Kidney epithelial cell (primary cell): ENCODE results near the gene XXYLT1. TPM values are rescaled to one million over a fixed set of nuclear protein-coding genes. Genes with fewer than 3 reads are reported as not detected.

Experiments used
- DNase-seq: peaks from one replicate; pipeline ENCODE4 v3.0.0-alpha.2; 2010; ENCODE audit warnings: low read depth
- H3K27me3 ChIP-seq: 2 replicates; pipeline ENCODE4 v1.6.0; 2011; ENCODE audit warnings: low read length; ENCODE audit not compliant: control insufficient read depth, insufficient read depth
- H3K36me3 ChIP-seq: 2 replicates; pipeline ENCODE4 v1.5.1; 2011; ENCODE audit warnings: low read length; ENCODE audit not compliant: control insufficient read depth, insufficient read depth
- H3K4me3 ChIP-seq: 2 replicates; pipeline ENCODE4 v1.5.1; 2011; ENCODE audit warnings: low read depth, mild to moderate bottlenecking, control low read depth, low read length
- CTCF ChIP-seq: IDR thresholded peaks from 2 replicates; pipeline ENCODE4 v1.5.1; 2011; ENCODE audit warnings: mild to moderate bottlenecking, moderate library complexity, low read length, control low read depth, inconsistent platforms; ENCODE audit not compliant: insufficient read depth, poor library complexity, severe bottlenecking
- total RNA-seq: library from RNA; depleted of rRNA; stranded (reverse); fragments of >200 nt; gene quantifications from 2 replicates; pipeline ENCODE4 v1.2.3, GENCODE V29; 2015

Gene XXYLT1
- total RNA-seq, 1 donor from 2014 or later, result 18.7 TPM

DNA sequence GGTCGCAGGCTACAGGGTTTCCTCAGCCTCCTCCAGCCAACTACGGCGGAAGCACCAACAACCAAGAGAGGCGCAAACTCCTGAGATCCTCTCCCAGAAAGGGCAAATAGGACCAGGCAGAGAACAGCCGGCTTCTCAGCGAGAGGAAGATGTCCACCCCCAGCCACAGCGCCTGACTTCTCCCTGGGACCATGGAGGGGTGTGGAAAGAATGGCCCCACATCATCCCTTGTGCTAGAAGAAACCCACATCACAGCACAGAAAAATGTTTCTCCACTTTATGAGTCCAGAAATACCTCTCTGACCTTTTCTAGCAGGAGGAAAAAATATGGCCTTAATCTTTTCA lies 105.7 kb downstream of the XXYLT1 start:
- TF ChIP-seq CTCF, result no peak
- Histone ChIP-seq H3K36me3 (no peaks in the 10 kb centered on the region), H3K4me3 (no peak overlapping the region), H3K27me3 (no peaks in the 10 kb centered on the region)
- DNase-seq, result no peak

- no peak for DNase-seq
- Histone ChIP-seq H3K36me3 (no peaks in the 10 kb centered on the region), H3K27me3 (no peaks in the 10 kb centered on the region), H3K4me3 (no peak overlapping the region)
- no peak for TF ChIP-seq CTCF
Observed at GRCh38 chr3:195164573-195165264, 106.2 kb downstream of the XXYLT1 start.

- no peaks in the 10 kb centered on the region for H3K36me3 ChIP-seq
- TF ChIP-seq CTCF, result no peak
- H3K4me3 ChIP-seq, result no peak overlapping the region
- no peak for DNase-seq
- H3K27me3 ChIP-seq, result no peaks in the 10 kb centered on the region
Observed at GRCh38 chr3:195163719-195164572, 107.0 kb downstream of the XXYLT1 start.

GRCh38 chr3:195162816-195163215 lies 108.1 kb downstream of the XXYLT1 start:
- no peak for DNase-seq
- H3K36me3 ChIP-seq, result no peaks in the 10 kb centered on the region
- TF ChIP-seq CTCF, result no peak
- no peaks in the 10 kb centered on the region for H3K27me3 ChIP-seq
- no peak overlapping the region for H3K4me3 ChIP-seq

- H3K36me3 ChIP-seq, result no peaks in the 10 kb centered on the region
- no peaks in the 10 kb centered on the region for H3K27me3 ChIP-seq
- no peak for DNase-seq
- no peak overlapping the region for H3K4me3 ChIP-seq
- TF ChIP-seq CTCF, result no peak
Observed at GRCh38 chr3:195162033-195162669, 108.8 kb downstream of the XXYLT1 start.
